Esophagus muscularis mucosa (tissue), 4 donors: ENCODE data around the gene GPRIN1. TPM values are rescaled to one million over a fixed set of nuclear protein-coding genes. Genes with fewer than 3 reads are reported as not detected.

Experiments used
- DNase-seq: peaks from one replicate; pipeline ENCODE4 v3.0.0-alpha.2; 2017; ENCODE audit errors: extremely low spot score
- H3K27ac ChIP-seq, 4 donors: fragments of 200-600 bp; sonication (generic); replicated peaks in 1 of 4; 1 replicate in 3 of 4; 2 replicates in 1 of 4; pipeline ENCODE4 v1.5.1; 2016 to 2019; ENCODE audit warnings: mild to moderate bottlenecking in 1 of 4
- H3K27me3 ChIP-seq, 4 donors: fragments of 200-600 bp; sonication (generic); one replicate each; pipeline versions ENCODE4 v1.5.1 to v1.6.0; 2016 to 2019
- H3K36me3 ChIP-seq, 4 donors: fragments of 200-600 bp; sonication (generic); one replicate each; pipeline ENCODE4 v1.5.1; 2016 to 2019
- H3K4me1 ChIP-seq, 4 donors: fragments of 200-600 bp; sonication (generic); one replicate each; pipeline ENCODE4 v1.5.1; 2016 to 2019
- H3K4me3 ChIP-seq, 4 donors: fragments of 200-600 bp; sonication (generic); 1 replicate in 2 of 4; 2 replicates in 2 of 4; pipeline ENCODE4 v1.5.1; 2016 to 2019; ENCODE audit warnings: mild to moderate bottlenecking in 4 of 4, moderate library complexity in 1 of 4
- H3K9me3 ChIP-seq, 4 donors: fragments of 200-600 bp; sonication (generic); 1 replicate in 3 of 4; 2 replicates in 1 of 4; pipeline ENCODE4 v1.5.1; 2016 to 2019
- CTCF ChIP-seq, 3 experiments: fragments of 200-600 bp in 2 of 3; fragments of 450-650 bp in 1 of 3; sonication (generic) in 2 of 3; IDR thresholded peaks; one replicate each; pipeline ENCODE4 v1.5.1; 2017 to 2019; ENCODE audit warnings: antibody characterized with exemption in 3 of 3, mild to moderate bottlenecking in 2 of 3, moderate library complexity in 1 of 3
- EP300 ChIP-seq: sonication (generic); formaldehyde crosslinking; IDR thresholded peaks from one replicate; pipeline ENCODE4 v1.6.1; 2017; ENCODE audit warnings: antibody characterized with exemption
- POLR2A ChIP-seq: fragments of 450-650 bp; IDR thresholded peaks from one replicate; pipeline ENCODE4 v1.6.1; 2017; ENCODE audit warnings: antibody characterized with exemption, moderate library complexity, mild to moderate bottlenecking, low read depth
- POLR2AphosphoS5 ChIP-seq, 2 donors: sonication (generic); formaldehyde crosslinking; IDR thresholded peaks; one replicate each; pipeline ENCODE4 v1.6.1; 2017; ENCODE audit warnings: antibody characterized with exemption in 2 of 2
- WGBS: methylation state at CpG from one replicate; pipeline ENCODE4 v1.1.5; 2018; 5-methylcytosine and 5-hydroxymethylcytosine counted together
- intact Hi-C: fragments of 100-400 bp; cut with DNase I; formaldehyde crosslinking; loops from one replicate; pipeline ENCODE4 v1.15.1; 2023
- total RNA-seq, 4 donors: library from RNA; depleted of rRNA; stranded (reverse); fragments of >200 nt; gene quantifications; one replicate each; pipeline versions ENCODE4 v1.1.0 to v1.2.1, GENCODE V29; 2016

The GPRIN1 gene
- total RNA-seq, 4 donors from 2014 or later: 0.42 to 1.0 (median 0.95) TPM

DNA sequence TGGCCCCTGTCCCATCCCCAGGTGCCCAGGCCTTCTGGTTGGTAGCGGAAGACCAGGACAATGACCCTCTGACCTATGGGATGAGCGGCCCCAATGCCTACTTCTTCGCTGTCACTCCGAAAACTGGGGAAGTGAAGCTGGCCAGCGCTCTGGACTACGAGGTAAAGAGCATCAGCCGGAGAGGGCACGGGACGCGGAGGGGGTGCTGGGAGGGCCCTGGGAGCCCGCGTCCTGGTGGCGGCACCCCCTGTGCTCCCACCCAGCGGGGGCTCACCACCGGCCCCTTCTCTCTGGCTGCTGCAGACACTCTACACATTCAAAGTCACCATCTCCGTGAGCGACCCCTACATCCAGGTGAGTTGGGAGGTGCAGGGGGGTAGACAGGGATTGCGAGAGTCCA, 41.3 kb downstream of the GPRIN1 start:
- no peaks in the 10 kb centered on the region for H3K4me1 ChIP-seq
- peaks cover 0 to 52% (median 0%) of the 10 kb centered on the region in 4 donors for H3K27me3 ChIP-seq
- no peaks in the 10 kb centered on the region for H3K9me3 ChIP-seq
- no peak overlapping the region for H3K4me3 ChIP-seq
- 81% methylated on average over 15 of the region's 18 CpGs for WGBS
- intact Hi-C loops: no loop called here
- H3K27ac ChIP-seq: no peak overlapping the region
- no peaks in the 10 kb centered on the region for H3K36me3 ChIP-seq
- no peak for DNase-seq
- TF ChIP-seq EP300 (no peak), POLR2AphosphoS5 (IDR thresholded peaks at IDR 0.05) (no peak), POLR2A (no peak), CTCF (IDR thresholded peaks at IDR 0.05) (no peak)

DNA sequence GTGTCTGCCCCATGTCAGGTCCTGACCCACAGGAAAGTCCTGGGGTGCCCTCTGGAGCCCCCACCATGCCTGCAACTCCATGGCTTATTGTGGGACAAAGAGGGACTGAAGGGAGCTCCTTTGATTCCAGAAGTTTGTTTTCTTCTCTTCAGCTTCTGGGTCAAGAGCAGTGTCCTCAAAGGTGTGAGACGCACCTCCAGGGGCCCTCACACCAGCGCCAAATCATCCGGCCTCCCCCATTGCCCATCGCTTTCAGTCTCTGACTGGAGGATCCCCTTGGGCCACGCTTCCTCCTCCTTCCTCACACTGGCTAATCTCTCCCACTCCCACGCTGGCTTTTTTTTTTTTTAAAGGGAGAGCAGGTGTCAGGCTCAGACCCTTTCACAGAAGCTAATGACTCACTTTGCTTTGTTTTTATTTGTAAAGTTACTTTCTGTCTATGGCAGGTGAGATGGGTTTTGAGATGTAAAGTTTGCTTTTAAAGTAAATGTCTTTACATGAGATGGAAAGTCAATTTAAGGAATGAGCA, 44.1 kb downstream of the GPRIN1 start:
- intact Hi-C loops: no loop called here
- WGBS: 53% methylated on average over 6 of the region's 6 CpGs
- TF ChIP-seq POLR2AphosphoS5 (IDR thresholded peaks at IDR 0.05): no peak
- no peak for TF ChIP-seq CTCF (IDR thresholded peaks at IDR 0.05)
- TF ChIP-seq POLR2A: no peak
- TF ChIP-seq EP300: no peak
- Histone ChIP-seq H3K4me1 (no peaks in the 10 kb centered on the region), H3K27me3 (peaks cover 0 to 66% (median 0%) of the 10 kb centered on the region in 4 donors), H3K9me3 (no peaks in the 10 kb centered on the region), H3K36me3 (no peaks in the 10 kb centered on the region), H3K4me3 (no peak overlapping the region), H3K27ac (no peak overlapping the region)
- no peak for DNase-seq

GRCh38 chr5:176564002-176564401, 46.0 kb downstream of the GPRIN1 start:
- Histone ChIP-seq H3K4me3 (no peak overlapping the region), H3K9me3 (no peaks in the 10 kb centered on the region), H3K4me1 (no peaks in the 10 kb centered on the region), H3K27me3 (peaks cover 0 to 59% (median 0%) of the 10 kb centered on the region in 4 donors), H3K27ac (no peak overlapping the region), H3K36me3 (no peaks in the 10 kb centered on the region)
- WGBS: 81% methylated on average over 10 of the region's 10 CpGs
- intact Hi-C loops: no loop called here
- no peak for TF ChIP-seq CTCF (IDR thresholded peaks at IDR 0.05)
- TF ChIP-seq POLR2AphosphoS5 (IDR thresholded peaks at IDR 0.05): no peak
- TF ChIP-seq POLR2A: no peak
- no peak for TF ChIP-seq EP300
- no peak for DNase-seq

DNA sequence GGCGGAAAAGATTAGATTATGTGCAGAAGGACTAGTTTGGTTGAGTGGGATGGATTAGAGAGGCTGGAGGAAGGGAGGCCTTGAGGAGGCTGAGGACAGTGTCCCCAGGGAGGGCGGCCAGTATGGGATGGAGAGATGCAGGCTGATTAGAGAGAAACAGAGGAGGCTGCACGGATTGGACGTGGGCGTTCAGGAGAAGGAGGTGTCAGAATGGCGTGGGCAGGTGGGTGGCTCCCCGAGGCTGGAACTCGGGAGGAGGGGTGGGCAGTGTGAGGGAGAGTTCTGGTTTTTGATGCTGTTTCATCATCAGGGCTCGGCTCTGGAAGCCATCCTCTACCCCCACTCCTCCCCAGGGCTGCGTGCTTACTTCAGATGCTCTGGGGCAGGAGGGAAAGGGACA, 47.8 kb downstream of the GPRIN1 start:
- WGBS: 48% methylated on average over 10 of the region's 10 CpGs
- no peak for DNase-seq
- Histone ChIP-seq H3K9me3 (no peaks in the 10 kb centered on the region), H3K27me3 (peaks cover 0 to 56% (median 0%) of the 10 kb centered on the region in 4 donors), H3K27ac (no peak overlapping the region), H3K4me3 (no peak overlapping the region), H3K4me1 (no peaks in the 10 kb centered on the region), H3K36me3 (no peaks in the 10 kb centered on the region)
- TF ChIP-seq CTCF (IDR thresholded peaks at IDR 0.05) (no peak), POLR2AphosphoS5 (IDR thresholded peaks at IDR 0.05) (no peak), POLR2A (no peak), EP300 (no peak)
- intact Hi-C loops: no loop called here

DNA sequence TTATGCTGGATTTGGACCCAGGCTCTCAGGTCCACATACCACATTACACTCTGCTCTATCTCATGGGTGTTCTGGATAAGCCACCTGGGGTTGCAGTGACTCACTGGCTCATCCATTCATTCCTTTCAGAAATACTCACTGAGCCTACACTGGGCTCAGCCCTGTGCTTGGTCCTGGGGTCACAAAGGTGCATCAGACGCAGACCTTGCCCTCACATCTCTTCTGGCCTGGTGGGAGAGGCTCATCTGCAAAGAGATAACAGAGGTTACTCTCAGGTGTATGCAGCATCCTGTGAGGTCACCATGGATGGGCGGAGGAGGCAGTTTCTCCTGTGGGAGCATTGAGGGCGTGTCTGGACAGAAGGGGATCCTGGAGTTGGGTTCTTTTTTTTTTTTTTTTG, 48.7 kb downstream of the GPRIN1 start:
- Histone ChIP-seq H3K4me3 (no peak overlapping the region), H3K27ac (no peak overlapping the region), H3K4me1 (no peaks in the 10 kb centered on the region), H3K27me3 (peaks cover 0 to 49% (median 0%) of the 10 kb centered on the region in 4 donors), H3K9me3 (no peaks in the 10 kb centered on the region), H3K36me3 (no peaks in the 10 kb centered on the region)
- intact Hi-C loops: no loop called here
- DNase-seq: no peak
- TF ChIP-seq POLR2AphosphoS5 (IDR thresholded peaks at IDR 0.05) (no peak), POLR2A (no peak)
- 100% methylated on average over 3 of the region's 3 CpGs for WGBS
